Osteoblast (primary cell): Measurements from ENCODE around the gene CEL. TPM values are rescaled to one million over a fixed set of nuclear protein-coding genes. Genes with fewer than 3 reads are reported as not detected.
"Not testable (repeated sequence)": the region's sequence is repeated elsewhere in the genome, so short reads cannot be mapped to it uniquely, and the experiment has no call there.

Source experiments
- DNase-seq: peaks from one replicate; pipeline ENCODE4 v3.0.0; 2011; ENCODE audit warnings: low spot score, mixed read lengths; ENCODE audit not compliant: insufficient read length; ENCODE audit errors: missing footprints
- H2AFZ ChIP-seq: 2 replicates; pipeline ENCODE4 v1.6.0; 2011; ENCODE audit warnings: mild to moderate bottlenecking, low read length
- H3K27ac ChIP-seq: 2 replicates; pipeline ENCODE4 v1.5.1; 2011; ENCODE audit warnings: mild to moderate bottlenecking, low read depth, low read length, moderate library complexity
- H3K27me3 ChIP-seq: 2 replicates; pipeline ENCODE4 v1.6.0; 2012; ENCODE audit warnings: mild to moderate bottlenecking, control low read depth, inconsistent platforms, low read length, moderate library complexity; ENCODE audit not compliant: insufficient read depth
- H3K36me3 ChIP-seq: 2 replicates; pipeline ENCODE4 v1.5.1; 2011; ENCODE audit warnings: mild to moderate bottlenecking, low read length, control low read depth, moderate library complexity; ENCODE audit not compliant: insufficient read depth
- H3K4me1 ChIP-seq: 2 replicates; pipeline ENCODE4 v1.5.1; 2011; ENCODE audit warnings: mild to moderate bottlenecking, low read length, control low read depth, moderate library complexity; ENCODE audit not compliant: insufficient read depth
- H3K4me2 ChIP-seq: 2 replicates; pipeline ENCODE4 v1.6.0; 2011; ENCODE audit warnings: mild to moderate bottlenecking, low read length; ENCODE audit not compliant: insufficient read depth
- H3K4me3 ChIP-seq: fragments of 200-600 bp; sonication (generic); 3 replicates; pipeline ENCODE4 v1.5.1; 2012; ENCODE audit warnings: mild to moderate bottlenecking, low read length, inconsistent platforms; ENCODE audit not compliant: insufficient read depth
- H3K79me2 ChIP-seq: 2 replicates; pipeline ENCODE4 v1.6.0; 2012; ENCODE audit warnings: mild to moderate bottlenecking, low read length, control low read depth, inconsistent platforms; ENCODE audit not compliant: insufficient read depth
- H3K9me3 ChIP-seq: 2 replicates; pipeline ENCODE4 v1.5.1; 2011; ENCODE audit warnings: low read depth, low read length, control low read depth
- H4K20me1 ChIP-seq: 2 replicates; pipeline ENCODE4 v1.6.0; 2012; ENCODE audit warnings: mild to moderate bottlenecking, low read length, control low read depth; ENCODE audit not compliant: insufficient read depth
- CTCF ChIP-seq: IDR thresholded peaks from 2 replicates; pipeline ENCODE4 v1.5.1; 2011; ENCODE audit warnings: mild to moderate bottlenecking, low read depth, low read length, moderate library complexity; ENCODE audit errors: extremely low read depth
- total RNA-seq: library from RNA; depleted of rRNA; stranded (reverse); fragments of >200 nt; gene quantifications from 2 replicates; pipeline ENCODE4 v1.2.3, GENCODE V29; 2012

Gene CEL
- total RNA-seq, 1 donor = not detected

- Histone ChIP-seq H3K4me2 (peak overlapping the region; percentile 65), H3K27me3 (peaks cover 52% of the 10 kb centered on the region), H3K9me3 (no peaks in the 10 kb centered on the region), H4K20me1 (peaks cover 2% of the 10 kb centered on the region), H3K27ac (peak overlapping the region; percentile 46), H3K4me3 (no peak overlapping the region), H3K4me1 (peaks cover 29% of the 10 kb centered on the region), H2AFZ (no peak overlapping the region), H3K79me2 (no peaks in the 10 kb centered on the region), H3K36me3 (no peaks in the 10 kb centered on the region)
- DNase-seq = peak; percentile 95
- no peak for TF ChIP-seq CTCF
Observed at GRCh38 chr9:133075925-133076630, 14.3 kb downstream of the CEL start.

- Histone ChIP-seq H3K4me1 (peaks cover 29% of the 10 kb centered on the region), H3K27me3 (peaks cover 52% of the 10 kb centered on the region), H3K9me3 (no peaks in the 10 kb centered on the region), H4K20me1 (peaks cover 2% of the 10 kb centered on the region), H3K27ac (peak overlapping the region; percentile 46), H3K4me3 (no peak overlapping the region), H3K36me3 (no peaks in the 10 kb centered on the region), H3K4me2 (peak overlapping the region; percentile 65), H2AFZ (no peak overlapping the region), H3K79me2 (no peaks in the 10 kb centered on the region)
- no peak for DNase-seq
- TF ChIP-seq CTCF = no peak
Observed at GRCh38 chr9:133076691-133077090, 14.9 kb downstream of the CEL start.

GRCh38 chr9:133078486-133078885 is 16.7 kb downstream of the CEL start:
- Histone ChIP-seq H2AFZ (no peak overlapping the region), H3K4me3 (no peak overlapping the region), H3K27ac (no peak overlapping the region), H3K4me2 (no peak overlapping the region), H3K36me3 (no peaks in the 10 kb centered on the region), H3K27me3 (peaks cover 52% of the 10 kb centered on the region), H3K79me2 (no peaks in the 10 kb centered on the region), H3K4me1 (peaks cover 29% of the 10 kb centered on the region), H4K20me1 (peaks cover 2% of the 10 kb centered on the region), H3K9me3 (no peaks in the 10 kb centered on the region)
- no peak for DNase-seq
- no peak for TF ChIP-seq CTCF

GRCh38 chr9:133080161-133080560 is 18.4 kb downstream of the CEL start:
- Histone ChIP-seq H3K27me3 (peaks cover 41% of the 10 kb centered on the region), H3K9me3 (no peaks in the 10 kb centered on the region), H3K27ac (no peak overlapping the region), H4K20me1 (peaks cover 2% of the 10 kb centered on the region), H3K79me2 (no peaks in the 10 kb centered on the region), H3K4me1 (peaks cover 18% of the 10 kb centered on the region), H3K4me2 (no peak overlapping the region), H2AFZ (no peak overlapping the region), H3K36me3 (no peaks in the 10 kb centered on the region), H3K4me3 (no peak overlapping the region)
- no peak for TF ChIP-seq CTCF
- no peak for DNase-seq

GRCh38 chr9:133080786-133081779 is 19.3 kb downstream of the CEL start:
- not testable (repeated sequence) for H3K4me3 ChIP-seq, H3K79me2 ChIP-seq, H3K9me3 ChIP-seq, H3K4me2 ChIP-seq, H3K36me3 ChIP-seq, H3K4me1 ChIP-seq, H2AFZ ChIP-seq, H3K27ac ChIP-seq, H4K20me1 ChIP-seq
- DNase-seq = peak; percentile 27
- H3K27me3 ChIP-seq = peaks cover 41% of the 10 kb centered on the region
